ENCODE measurements around the gene CCDC80.
"Not testable (repeated sequence)": the region's sequence is repeated elsewhere in the genome, so short reads cannot be mapped to it uniquely, and the experiment has no call there.

CCDC80 gene

GRCh38 chr3:112564940-112565305 is 76.0 kb downstream of the CCDC80 start:
- no peak overlapping the region for H3K27ac ChIP-seq (ENCODE audit: low read length)
- DNase-seq (ENCODE audit: low read depth, low spot score) = no peak

GRCh38 chr3:112564247-112564939 is 76.5 kb downstream of the CCDC80 start:
- WGBS (ENCODE audit: insufficient coverage, insufficient read length) = no CpG with 5 or more reads among the region's 15 CpGs

More at GRCh38 chr3:112564940-112565305, 76.0 kb downstream of the CCDC80 start:
- Histone ChIP-seq H3K4me1 (ENCODE audit: control insufficient read depth, insufficient read depth, low read length) (no peaks in the 10 kb centered on the region), H3K36me3 (ENCODE audit: control insufficient read depth, insufficient read depth, low read length) (no peaks in the 10 kb centered on the region), H3K27me3 (ENCODE audit: control insufficient read depth, insufficient read depth, low read length) (no peaks in the 10 kb centered on the region), H3K4me3 (ENCODE audit: low read length) (no peak overlapping the region), H3K9me3 (ENCODE audit: control insufficient read depth, insufficient read depth, low read length) (no peaks in the 10 kb centered on the region)

DNA sequence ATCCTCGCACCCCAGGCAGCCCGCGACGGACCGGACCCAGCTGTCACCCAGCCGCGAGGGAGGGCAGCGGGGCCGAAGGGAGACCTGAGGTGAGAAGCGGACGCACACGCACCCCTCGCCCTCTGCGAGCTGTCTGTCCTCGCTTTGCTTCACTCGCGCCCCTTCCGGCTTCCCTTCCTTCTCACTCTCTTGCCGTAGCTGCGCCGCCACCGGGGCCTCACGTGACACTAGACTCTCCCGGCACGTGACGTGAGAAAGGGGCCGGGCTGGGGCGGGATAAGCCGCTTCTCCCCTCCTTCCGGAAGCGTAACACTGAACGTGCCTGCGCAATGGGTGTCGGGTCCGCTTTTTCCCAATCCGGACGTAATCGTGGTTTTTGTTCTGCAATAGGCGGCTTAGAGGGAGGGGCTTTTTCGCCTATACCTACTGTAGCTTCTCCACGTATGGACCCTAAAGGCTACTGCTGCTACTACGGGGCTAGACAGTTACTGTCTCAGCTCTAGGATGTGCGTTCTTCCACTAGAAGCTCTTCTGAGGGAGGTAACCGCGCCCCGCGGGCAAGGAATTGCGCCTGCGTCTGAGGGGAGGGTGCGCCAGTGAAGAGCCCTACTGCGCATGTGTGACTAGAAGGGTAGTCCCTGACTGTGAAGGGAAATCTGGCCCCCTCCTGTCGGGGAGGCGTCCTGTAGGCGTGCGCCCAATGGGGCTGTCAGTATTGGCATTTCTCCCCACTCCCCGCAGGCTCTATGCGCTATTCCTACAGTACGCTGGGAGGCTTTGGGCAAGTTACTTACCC is 79.0 kb downstream of the CCDC80 start, which contains the start of the genes ATG3 and SLC35A5:
Gene ATG3, minus strand, starts transcription at position 229 of the 796 bp plus-strand sequence. CDS start 434 bp downstream, outside the sequence.
Gene SLC35A5, plus strand, starts transcription at position 312 of the 796 bp plus-strand sequence. CDS start 1,359 bp downstream, outside the sequence.
- WGBS (ENCODE audit: insufficient coverage, insufficient read length) = no CpG with 5 or more reads among the region's 58 CpGs

More at GRCh38 chr3:112564247-112564939, 76.5 kb downstream of the CCDC80 start:
- not testable (repeated sequence) for H3K4me3 ChIP-seq (ENCODE audit: low read length); H3K9me3 ChIP-seq (ENCODE audit: control insufficient read depth, insufficient read depth, low read length); H3K4me1 ChIP-seq (ENCODE audit: control insufficient read depth, insufficient read depth, low read length); H3K36me3 ChIP-seq (ENCODE audit: control insufficient read depth, insufficient read depth, low read length); DNase-seq (ENCODE audit: low read depth, low spot score); H3K27ac ChIP-seq (ENCODE audit: low read length); H3K27me3 ChIP-seq (ENCODE audit: control insufficient read depth, insufficient read depth, low read length)

GRCh38 chr3:112561484-112561733 is 79.5 kb downstream of the CCDC80 start:
- Histone ChIP-seq H3K27me3 (ENCODE audit: control insufficient read depth, insufficient read depth, low read length) (no peaks in the 10 kb centered on the region), H3K27ac (ENCODE audit: low read length) (no peak overlapping the region), H3K4me3 (ENCODE audit: low read length) (peak overlapping the region; percentile 84), H3K36me3 (ENCODE audit: control insufficient read depth, insufficient read depth, low read length) (no peaks in the 10 kb centered on the region; the same call in 1 of the 2 replicates), H3K4me1 (ENCODE audit: control insufficient read depth, insufficient read depth, low read length) (no peaks in the 10 kb centered on the region), H3K9me3 (ENCODE audit: control insufficient read depth, insufficient read depth, low read length) (no peaks in the 10 kb centered on the region)
- no peak for DNase-seq (ENCODE audit: low read depth, low spot score)
- no CpG with 5 or more reads among the region's 29 CpGs for WGBS (ENCODE audit: insufficient coverage, insufficient read length)

More for the DNA sequence above, 79.0 kb downstream of the CCDC80 start, which contains the start of the genes ATG3 and SLC35A5:
- no peak within 1 kb of the TSS for H3K27ac ChIP-seq (ENCODE audit: low read length)
- DNase-seq (ENCODE audit: low read depth, low spot score) = peak; percentile 80
- no peaks in the 10 kb centered on the region; the same call in 1 of the 2 replicates for H3K36me3 ChIP-seq (ENCODE audit: control insufficient read depth, insufficient read depth, low read length)
- no peaks in the 10 kb centered on the region for H3K27me3 ChIP-seq (ENCODE audit: control insufficient read depth, insufficient read depth, low read length)
- H3K4me3 ChIP-seq (ENCODE audit: low read length) = peak within 1 kb of the TSS; percentile 84
- H3K4me1 ChIP-seq (ENCODE audit: control insufficient read depth, insufficient read depth, low read length) = no peaks in the 10 kb centered on the region
- no peaks in the 10 kb centered on the region for H3K9me3 ChIP-seq (ENCODE audit: control insufficient read depth, insufficient read depth, low read length)

DNA sequence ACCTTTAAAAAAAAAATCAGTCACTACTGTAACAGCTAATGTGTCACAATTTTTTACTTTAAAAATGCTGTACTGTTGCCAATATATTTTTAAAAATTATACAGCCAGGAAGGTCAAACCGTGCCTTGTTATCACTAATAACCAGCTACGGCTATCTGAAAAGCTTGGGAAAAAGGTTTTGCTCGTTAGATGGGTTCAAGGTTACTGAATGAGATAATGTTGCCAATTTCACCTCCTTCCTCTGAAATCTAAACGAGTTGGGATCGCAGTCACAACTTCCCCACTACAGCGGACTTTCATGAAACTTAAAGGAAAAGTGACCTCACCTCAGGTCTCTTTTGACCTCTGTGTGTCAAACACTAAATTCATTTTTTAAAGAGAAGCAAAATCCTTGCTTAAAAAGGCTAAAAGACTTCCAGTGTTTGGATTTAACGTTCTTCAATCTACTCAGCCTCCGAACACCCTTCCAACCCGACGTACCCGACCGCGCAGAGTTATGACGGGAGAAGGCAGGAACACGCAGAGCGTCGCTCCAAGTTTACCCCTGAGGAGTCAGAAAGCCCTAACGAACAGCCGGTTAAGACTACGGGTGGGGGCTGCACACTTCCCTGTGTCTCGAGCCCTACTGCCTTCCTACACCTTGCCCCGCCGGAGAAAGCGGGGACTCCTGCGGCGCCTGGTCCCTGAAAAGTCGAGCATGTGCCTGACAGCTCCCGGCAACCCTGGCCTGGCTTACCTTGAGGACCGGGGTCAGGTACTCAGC is 80.0 kb downstream of the CCDC80 start:
- Histone ChIP-seq H3K9me3 (ENCODE audit: control insufficient read depth, insufficient read depth, low read length) (no peaks in the 10 kb centered on the region), H3K27ac (ENCODE audit: low read length) (no peak overlapping the region), H3K4me3 (ENCODE audit: low read length) (peak overlapping the region; percentile 84), H3K4me1 (ENCODE audit: control insufficient read depth, insufficient read depth, low read length) (no peaks in the 10 kb centered on the region), H3K36me3 (ENCODE audit: control insufficient read depth, insufficient read depth, low read length) (no peaks in the 10 kb centered on the region; the same call in 1 of the 2 replicates), H3K27me3 (ENCODE audit: control insufficient read depth, insufficient read depth, low read length) (no peaks in the 10 kb centered on the region)
- WGBS (ENCODE audit: insufficient coverage, insufficient read length) = no CpG with 5 or more reads among the region's 29 CpGs
- DNase-seq (ENCODE audit: low read depth, low spot score) = no peak

DNA sequence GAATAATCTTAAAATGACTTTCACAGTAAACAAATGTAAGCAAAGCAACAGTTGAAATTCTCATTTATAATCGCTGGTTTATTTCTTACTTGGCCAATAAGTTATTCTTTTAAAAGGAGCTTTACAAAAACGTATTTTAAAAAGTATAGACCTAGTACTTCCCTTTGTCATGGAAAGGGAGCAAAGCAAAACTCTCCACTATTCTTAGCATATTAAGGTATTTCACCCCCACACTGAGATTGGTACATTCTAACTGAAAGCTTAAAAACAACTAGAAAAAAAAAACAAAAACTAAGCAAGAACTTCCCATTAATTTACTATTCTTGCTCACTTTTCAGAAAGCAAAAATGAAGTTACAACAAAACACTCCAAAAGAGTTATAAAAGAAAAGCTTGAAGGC is 80.6 kb downstream of the CCDC80 start:
- no CpG with 5 or more reads among the region's 2 CpGs for WGBS (ENCODE audit: insufficient coverage, insufficient read length)
- no peaks in the 10 kb centered on the region; the same call in 1 of the 2 replicates for H3K36me3 ChIP-seq (ENCODE audit: control insufficient read depth, insufficient read depth, low read length)
- H3K4me3 ChIP-seq (ENCODE audit: low read length) = no peak overlapping the region
- no peaks in the 10 kb centered on the region for H3K27me3 ChIP-seq (ENCODE audit: control insufficient read depth, insufficient read depth, low read length)
- DNase-seq (ENCODE audit: low read depth, low spot score) = no peak
- no peaks in the 10 kb centered on the region for H3K4me1 ChIP-seq (ENCODE audit: control insufficient read depth, insufficient read depth, low read length)
- no peaks in the 10 kb centered on the region for H3K9me3 ChIP-seq (ENCODE audit: control insufficient read depth, insufficient read depth, low read length)
- no peak overlapping the region for H3K27ac ChIP-seq (ENCODE audit: low read length)

DNA sequence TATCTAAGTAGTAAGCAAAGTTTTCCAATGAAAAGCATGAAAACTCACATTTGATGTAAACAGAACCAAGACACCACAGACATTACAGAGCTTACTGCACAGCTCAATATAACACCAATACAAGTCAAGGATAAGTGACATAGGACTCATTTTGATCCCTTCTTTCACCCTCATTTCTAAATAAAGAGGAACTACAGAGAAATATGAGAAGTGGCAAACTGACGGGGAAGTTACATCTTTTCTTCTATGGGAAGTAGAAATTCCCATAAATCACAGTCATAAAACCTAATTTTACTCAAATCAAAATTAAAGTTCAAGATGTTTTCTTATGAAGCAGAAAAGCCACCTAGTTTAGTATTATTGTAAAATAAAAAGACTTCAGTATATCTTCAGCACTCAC is 83.0 kb downstream of the CCDC80 start:
- Histone ChIP-seq H3K27ac (ENCODE audit: low read length) (no peak overlapping the region), H3K27me3 (ENCODE audit: control insufficient read depth, insufficient read depth, low read length) (no peaks in the 10 kb centered on the region), H3K4me1 (ENCODE audit: control insufficient read depth, insufficient read depth, low read length) (no peaks in the 10 kb centered on the region), H3K36me3 (ENCODE audit: control insufficient read depth, insufficient read depth, low read length) (no peaks in the 10 kb centered on the region; the same call in 1 of the 2 replicates), H3K4me3 (ENCODE audit: low read length) (no peak overlapping the region), H3K9me3 (ENCODE audit: control insufficient read depth, insufficient read depth, low read length) (no peaks in the 10 kb centered on the region)
- no CpG with 5 or more reads among the region's 1 CpG for WGBS (ENCODE audit: insufficient coverage, insufficient read length)
- DNase-seq (ENCODE audit: low read depth, low spot score) = no peak

- no peaks in the 10 kb centered on the region for H3K27me3 ChIP-seq (ENCODE audit: control insufficient read depth, insufficient read depth, low read length)
- H3K9me3 ChIP-seq (ENCODE audit: control insufficient read depth, insufficient read depth, low read length) = no peaks in the 10 kb centered on the region
- no peaks in the 10 kb centered on the region for H3K4me1 ChIP-seq (ENCODE audit: control insufficient read depth, insufficient read depth, low read length)
- no peak for DNase-seq (ENCODE audit: low read depth, low spot score)
- H3K36me3 ChIP-seq (ENCODE audit: control insufficient read depth, insufficient read depth, low read length) = no peaks in the 10 kb centered on the region; the same call in 1 of the 2 replicates
- WGBS (ENCODE audit: insufficient coverage, insufficient read length) = no CpG with 5 or more reads among the region's 1 CpG
- no peak overlapping the region for H3K27ac ChIP-seq (ENCODE audit: low read length)
- H3K4me3 ChIP-seq (ENCODE audit: low read length) = no peak overlapping the region
These were observed 85.3 kb downstream of the CCDC80 start for GRCh38 chr3:112555535-112556170.

DNA sequence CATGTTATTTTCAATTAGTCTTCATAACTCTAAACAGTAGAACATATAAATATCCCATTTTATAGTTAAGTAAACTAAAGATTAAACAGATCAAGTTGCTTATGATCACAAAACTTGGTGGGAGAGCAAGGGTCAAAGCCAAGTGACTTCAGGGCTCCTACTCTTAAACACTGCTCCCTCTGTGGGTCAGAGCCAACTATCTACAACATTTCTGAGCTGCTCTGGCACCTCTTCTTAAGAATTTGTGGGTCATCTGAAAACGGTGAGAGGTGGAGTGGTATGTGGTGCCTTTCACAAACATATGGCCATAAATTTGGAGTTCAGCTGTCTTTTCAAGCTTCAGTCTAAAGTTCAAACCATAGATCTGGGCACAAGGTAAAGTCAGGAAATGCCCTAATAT is 90.1 kb downstream of the CCDC80 start:
- Histone ChIP-seq H3K27me3 (ENCODE audit: control insufficient read depth, insufficient read depth, low read length) (no peaks in the 10 kb centered on the region), H3K36me3 (ENCODE audit: control insufficient read depth, insufficient read depth, low read length) (peaks cover 4% of the 10 kb centered on the region; the same call in 1 of the 2 replicates), H3K27ac (ENCODE audit: low read length) (no peak overlapping the region), H3K4me3 (ENCODE audit: low read length) (no peak overlapping the region), H3K9me3 (ENCODE audit: control insufficient read depth, insufficient read depth, low read length) (no peaks in the 10 kb centered on the region), H3K4me1 (ENCODE audit: control insufficient read depth, insufficient read depth, low read length) (no peaks in the 10 kb centered on the region)
- DNase-seq (ENCODE audit: low read depth, low spot score) = no peak
- WGBS (ENCODE audit: insufficient coverage, insufficient read length) = no CpG with 5 or more reads among the region's 1 CpG

All from iPS DF 6.9 (cell line).